Measurements from ENCODE around the gene CD99.
"Not testable (repeated sequence)": the region's sequence is repeated elsewhere in the genome, so short reads cannot be mapped to it uniquely, and the experiment has no call there.

CD99 gene

GRCh38 chrX:2732649-2733048, 41.6 kb downstream of the CD99 start:
- no peak for FAIRE-seq

- no peak for FAIRE-seq
Observed at GRCh38 chrX:2733286-2733685, 42.2 kb downstream of the CD99 start.

GRCh38 chrX:2735270-2735669, 44.2 kb downstream of the CD99 start:
- no peak for FAIRE-seq

DNA sequence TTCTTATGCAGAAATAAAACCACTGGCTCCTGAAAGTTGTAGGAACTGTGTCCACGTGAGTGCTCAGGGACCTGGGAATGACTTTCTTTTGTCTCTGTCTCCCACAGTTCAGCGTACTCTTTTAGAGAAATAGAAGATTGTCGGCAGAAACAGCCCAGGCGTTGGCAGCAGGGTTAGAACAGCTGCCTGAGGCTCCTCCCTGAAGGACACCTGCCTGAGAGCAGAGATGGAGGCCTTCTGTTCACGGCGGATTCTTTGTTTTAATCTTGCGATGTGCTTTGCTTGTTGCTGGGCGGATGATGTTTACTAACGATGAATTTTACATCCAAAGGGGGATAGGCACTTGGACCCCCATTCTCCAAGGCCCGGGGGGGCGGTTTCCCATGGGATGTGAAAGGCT, 49.6 kb downstream of the CD99 start:
- FAIRE-seq, result no peak

DNA sequence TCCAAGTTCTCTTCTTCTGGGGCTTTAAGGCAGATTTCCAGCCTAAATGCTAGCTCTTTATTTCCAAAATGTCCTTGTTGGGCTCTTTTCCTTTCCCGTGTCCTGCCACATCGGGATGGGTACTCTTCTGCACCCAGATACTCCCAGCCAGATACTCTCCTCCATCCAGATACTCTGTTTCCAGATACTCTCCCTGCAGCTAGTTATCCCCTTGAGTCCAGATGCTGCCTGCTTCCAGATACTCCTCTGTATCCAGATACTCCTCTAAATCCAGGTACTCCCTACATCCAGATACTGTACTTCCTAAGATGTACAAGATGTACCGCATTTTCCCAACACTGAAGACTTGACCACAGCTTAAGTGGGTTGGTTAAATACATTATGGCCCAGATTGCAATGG, 50.3 kb downstream of the CD99 start:
- no peak for FAIRE-seq

- not testable (repeated sequence) for FAIRE-seq
Observed at GRCh38 chrX:2746250-2746649, 55.2 kb downstream of the CD99 start.

- FAIRE-seq, result no peak
Observed at GRCh38 chrX:2748171-2748814, 57.2 kb downstream of the CD99 start.

DNA sequence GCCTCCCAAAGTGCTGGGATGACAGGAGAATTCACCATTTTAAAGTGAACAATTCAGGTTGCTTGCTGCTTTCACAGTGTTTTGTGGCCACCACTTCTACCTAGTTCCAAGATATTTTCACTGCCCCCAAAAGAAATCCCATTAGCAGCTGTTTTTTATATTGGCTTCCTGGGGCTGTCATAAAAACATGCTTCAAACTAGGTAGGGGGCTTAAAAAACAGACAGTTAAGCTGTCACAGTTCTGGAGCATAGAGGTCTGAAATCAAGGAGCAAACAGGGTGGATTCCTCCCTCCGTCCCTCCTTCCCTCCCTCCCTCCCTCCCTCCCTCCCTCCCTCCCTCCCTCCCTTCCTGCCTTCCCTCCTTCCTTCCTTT, 57.7 kb downstream of the CD99 start:
- FAIRE-seq, result no peak

GRCh38 chrX:2751291-2751690, 60.2 kb downstream of the CD99 start:
- FAIRE-seq, result no peak

- not testable (repeated sequence) for FAIRE-seq
Observed at GRCh38 chrX:2751874-2752300, 60.8 kb downstream of the CD99 start, which contains the start of gene XG. TSS of gene XG (plus strand) at chrX:2752040. CDS start at chrX:2752275, 235 bp downstream.

DNA sequence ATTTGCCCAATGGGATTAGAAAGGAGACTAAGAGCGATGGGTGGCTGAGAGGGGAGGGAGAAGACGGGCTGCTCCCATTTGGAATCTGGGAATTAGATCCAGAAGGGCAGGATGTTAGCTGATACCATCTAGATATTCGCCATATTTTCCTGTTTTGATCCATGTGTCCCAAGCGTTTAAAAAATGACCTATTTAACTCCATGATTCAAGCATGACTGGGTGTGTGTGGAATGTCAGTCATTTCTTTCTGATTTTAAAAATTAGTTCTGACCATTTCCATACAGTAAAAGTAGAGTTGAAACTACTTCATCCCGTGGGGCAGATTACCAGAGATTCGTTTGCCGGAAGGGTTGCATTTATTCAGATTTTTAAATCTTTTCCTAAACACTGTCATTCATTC, 61.3 kb downstream of the CD99 start:
- FAIRE-seq, result not testable (repeated sequence)

DNA sequence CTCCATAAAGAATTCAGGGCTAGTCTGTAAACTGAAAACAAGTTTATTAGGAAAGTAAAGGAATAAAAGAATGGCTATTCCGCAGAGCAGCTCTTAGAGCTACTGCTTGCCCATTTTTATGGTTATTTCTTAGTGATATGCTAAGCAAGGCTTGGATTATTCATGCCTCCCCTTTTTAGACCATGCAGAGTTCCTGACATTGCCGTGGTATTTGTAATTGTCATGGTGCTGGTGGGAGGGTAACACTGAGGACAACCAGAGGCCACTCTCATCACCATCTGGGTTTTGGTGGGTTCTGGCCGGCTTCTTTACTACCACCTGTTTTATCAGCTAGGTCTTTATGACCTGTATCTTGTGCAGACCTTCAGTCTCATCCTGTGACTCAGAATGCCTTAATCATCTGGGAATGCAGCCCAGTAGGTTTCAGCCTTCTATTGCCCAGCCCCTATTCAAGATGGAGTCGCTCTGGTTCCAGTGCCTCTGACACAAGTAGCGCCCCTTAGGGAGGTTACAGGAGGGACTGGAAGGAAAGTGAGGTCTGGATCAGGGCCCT, 64.1 kb downstream of the CD99 start:
- FAIRE-seq, result not testable (repeated sequence)

DNA sequence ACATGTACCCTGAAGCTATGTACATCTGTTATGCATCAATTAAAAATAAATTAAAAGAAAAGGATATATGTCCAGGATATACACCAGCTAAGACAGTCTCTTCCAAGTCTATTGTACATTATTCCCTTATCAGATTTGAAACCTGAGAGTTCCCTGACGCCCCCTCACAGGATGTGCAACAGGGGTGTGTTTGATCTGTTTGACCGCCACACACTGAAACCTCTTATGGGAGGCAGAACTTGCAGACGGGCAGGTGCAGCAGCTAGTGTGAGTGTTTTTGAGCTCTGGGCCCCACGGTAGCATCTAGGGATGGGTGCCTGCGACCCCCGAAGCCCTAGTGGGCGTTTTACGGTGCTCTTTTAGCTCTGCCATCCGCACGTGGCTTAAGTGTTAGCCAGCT, 65.5 kb downstream of the CD99 start:
- FAIRE-seq, result no peak

- FAIRE-seq, result no peak
Observed at GRCh38 chrX:2761246-2761645, 70.2 kb downstream of the CD99 start.

GRCh38 chrX:2762671-2763070, 71.6 kb downstream of the CD99 start:
- FAIRE-seq, result not testable (repeated sequence)

DNA sequence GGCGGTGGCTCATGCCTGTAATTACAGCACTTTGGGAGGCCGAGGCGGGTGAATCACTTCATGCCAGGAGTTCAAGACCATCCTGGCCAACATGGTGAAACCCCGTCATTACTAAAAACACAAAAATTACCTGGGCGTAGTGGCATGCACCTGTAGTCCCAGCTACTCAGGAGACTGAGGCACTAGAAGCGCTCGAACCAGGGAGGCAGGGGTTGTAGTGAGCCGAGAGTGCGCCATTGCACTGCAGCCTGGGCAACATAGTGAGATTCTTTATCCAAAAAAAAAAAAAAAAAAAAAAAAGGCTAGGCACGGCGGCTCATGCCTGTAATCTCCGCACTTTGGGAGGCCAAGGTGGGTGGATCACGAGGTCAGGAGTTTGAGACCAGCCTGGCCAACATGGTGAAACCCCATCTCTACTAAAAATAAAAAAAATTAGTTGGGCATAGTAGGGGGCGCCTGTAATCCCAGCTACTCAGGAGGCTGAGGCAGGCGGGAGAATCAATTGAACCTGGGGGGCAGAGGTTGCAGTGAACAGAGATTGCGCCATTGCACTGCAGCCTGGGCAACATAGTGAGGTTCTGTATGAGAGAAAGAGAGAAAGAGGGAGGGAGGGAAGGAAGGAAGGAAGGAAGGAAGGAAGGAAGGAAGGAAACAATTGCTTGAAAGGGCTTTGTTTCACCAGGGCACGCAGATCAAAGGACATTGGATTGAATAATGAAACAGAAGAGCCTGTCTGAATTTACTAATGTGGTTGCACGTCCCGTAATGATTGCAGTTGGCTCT, 73.9 kb downstream of the CD99 start:
- not testable (repeated sequence) for FAIRE-seq

DNA sequence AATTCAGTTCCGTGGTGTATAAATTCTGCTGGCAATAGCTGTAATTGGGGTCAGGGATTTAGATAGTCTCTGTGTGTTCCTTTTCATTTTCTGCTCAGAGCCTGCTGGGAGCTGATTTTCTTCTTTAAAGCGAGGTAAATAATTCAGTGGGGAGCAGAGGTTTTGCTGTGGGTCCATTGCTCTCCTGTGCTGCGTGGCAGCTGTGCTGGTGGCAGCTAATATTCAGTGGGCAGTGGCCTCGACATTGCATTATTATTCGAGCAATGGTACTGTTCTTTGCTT, 74.4 kb downstream of the CD99 start:
- no peak for FAIRE-seq

- no peak for FAIRE-seq
Observed at GRCh38 chrX:2766906-2767305, 75.8 kb downstream of the CD99 start.

DNA sequence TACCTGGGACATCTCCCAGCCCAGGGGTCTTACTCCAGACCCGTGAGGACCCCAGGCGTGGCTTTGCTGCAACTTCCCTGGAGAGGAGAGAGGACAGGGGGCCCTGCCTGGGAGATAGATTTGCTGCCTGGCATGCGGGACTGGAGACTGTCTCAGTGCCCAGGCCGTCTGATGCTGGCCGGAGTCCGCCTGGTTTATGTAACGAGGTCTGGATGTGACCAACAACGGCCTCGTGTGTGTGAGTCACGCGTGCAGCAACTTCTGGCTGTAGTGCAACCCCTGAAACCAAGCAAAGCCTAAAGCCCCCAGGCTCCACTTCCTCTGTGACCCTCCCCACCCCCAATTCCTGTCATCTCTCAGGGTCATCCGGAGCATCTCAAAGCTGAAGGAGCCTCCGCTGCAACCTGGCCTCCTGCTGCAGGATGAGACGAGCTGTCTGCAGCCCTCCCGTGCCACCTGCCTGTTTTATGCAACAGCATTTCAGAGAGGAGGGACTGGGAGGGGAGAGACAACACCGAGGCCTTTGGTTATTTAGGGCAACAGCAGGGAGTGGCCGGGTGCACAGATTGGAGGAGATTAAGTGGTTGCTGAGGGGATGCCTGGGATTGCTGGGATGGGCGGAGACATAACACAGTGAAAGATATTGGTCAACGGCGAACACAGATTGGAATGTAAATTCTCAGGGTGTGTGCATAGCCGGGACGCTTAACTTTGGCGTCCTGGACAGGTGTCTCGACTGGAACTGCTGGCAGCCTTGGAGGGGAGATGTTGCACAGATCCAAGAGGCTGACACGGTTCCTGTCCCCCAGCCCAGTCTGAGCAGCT, 76.7 kb downstream of the CD99 start:
- FAIRE-seq, result no peak

- FAIRE-seq, result no peak
Observed at GRCh38 chrX:2769615-2770014, 78.5 kb downstream of the CD99 start.

- FAIRE-seq, result not testable (repeated sequence)
Observed at GRCh38 chrX:2773166-2774055, 82.3 kb downstream of the CD99 start.

GRCh38 chrX:2774057-2774456, 83.0 kb downstream of the CD99 start:
- no peak for FAIRE-seq

Data from endometrium (tissue), 2 donors.